ENCODE results near the gene TUBB2A.

- TF ChIP-seq CTCF (IDR thresholded peaks at IDR 0.05): no peak
- TF ChIP-seq POLR2AphosphoS5 (IDR thresholded peaks at IDR 0.05): no peak
Measured at GRCh38 chr6:3147914-3148757, 9.2 kb downstream of the TUBB2A start.
